ENCODE results near the gene MGRN1.

The MGRN1 gene

GRCh38 chr16:4647644-4647980, 23.0 kb downstream of the MGRN1 start:
- TF ChIP-seq GATA3 (IDR thresholded peaks at IDR 0.05; ENCODE audit: low read depth, low read length) (no peak), GATA2 (IDR thresholded peaks at IDR 0.05; ENCODE audit: low read depth, low read length) (no peak)

- TF ChIP-seq GATA3 (IDR thresholded peaks at IDR 0.05; ENCODE audit: low read depth, low read length), result no peak
- no peak for TF ChIP-seq GATA2 (IDR thresholded peaks at IDR 0.05; ENCODE audit: low read depth, low read length)
Observed at GRCh38 chr16:4648917-4649316, 24.3 kb downstream of the MGRN1 start.

GRCh38 chr16:4649744-4650442, 25.3 kb downstream of the MGRN1 start:
- TF ChIP-seq GATA2 (IDR thresholded peaks at IDR 0.05; ENCODE audit: low read depth, low read length), result no peak
- TF ChIP-seq GATA3 (IDR thresholded peaks at IDR 0.05; ENCODE audit: low read depth, low read length), result no peak

- no peak for TF ChIP-seq GATA2 (IDR thresholded peaks at IDR 0.05; ENCODE audit: low read depth, low read length)
- no peak for TF ChIP-seq GATA3 (IDR thresholded peaks at IDR 0.05; ENCODE audit: low read depth, low read length)
Observed at GRCh38 chr16:4651827-4652226, 27.2 kb downstream of the MGRN1 start.

- no peak for TF ChIP-seq GATA3 (IDR thresholded peaks at IDR 0.05; ENCODE audit: low read depth, low read length)
- TF ChIP-seq GATA2 (IDR thresholded peaks at IDR 0.05; ENCODE audit: low read depth, low read length), result no peak
Observed at GRCh38 chr16:4652561-4652960, 27.9 kb downstream of the MGRN1 start.

GRCh38 chr16:4654011-4654963, 29.7 kb downstream of the MGRN1 start:
- TF ChIP-seq GATA3 (IDR thresholded peaks at IDR 0.05; ENCODE audit: low read depth, low read length) (no peak), GATA2 (IDR thresholded peaks at IDR 0.05; ENCODE audit: low read depth, low read length) (no peak)

DNA sequence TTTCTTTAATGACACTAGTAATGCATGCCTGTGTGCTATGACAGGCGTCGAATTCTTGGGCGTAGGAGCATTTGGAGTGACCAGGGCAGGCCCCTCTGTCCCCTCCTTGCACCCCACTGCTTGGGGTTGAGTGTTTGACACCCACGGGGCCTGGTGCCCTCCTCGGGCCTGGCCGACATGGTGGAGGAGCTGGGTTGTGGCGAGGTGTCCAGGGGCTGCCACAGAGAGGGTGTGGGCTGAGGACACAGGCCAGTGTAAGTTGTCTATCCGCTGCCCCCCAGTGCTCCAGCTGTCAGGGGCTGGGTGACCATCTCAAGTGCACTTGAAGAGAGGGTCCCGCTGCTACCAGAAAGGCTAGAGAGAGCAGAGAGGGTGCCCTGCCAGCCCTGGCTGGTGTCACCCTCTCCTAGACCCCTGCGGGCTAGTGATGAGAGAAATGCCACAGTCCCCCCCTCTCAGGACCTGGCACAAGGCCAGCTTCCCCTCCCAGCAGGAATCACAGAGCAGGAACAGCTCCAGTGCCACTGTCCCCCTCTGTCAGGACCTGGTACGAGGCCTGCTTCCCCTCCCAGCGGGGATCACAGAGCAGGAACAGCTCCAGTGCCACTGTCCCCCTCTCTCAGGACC, 30.5 kb downstream of the MGRN1 start:
- TF ChIP-seq GATA2 (IDR thresholded peaks at IDR 0.05; ENCODE audit: low read depth, low read length) (no peak), GATA3 (IDR thresholded peaks at IDR 0.05; ENCODE audit: low read depth, low read length) (no peak)

- TF ChIP-seq GATA2 (IDR thresholded peaks at IDR 0.05; ENCODE audit: low read depth, low read length), result no peak
- no peak for TF ChIP-seq GATA3 (IDR thresholded peaks at IDR 0.05; ENCODE audit: low read depth, low read length)
Observed at GRCh38 chr16:4655801-4656200, 31.2 kb downstream of the MGRN1 start.

- no peak for TF ChIP-seq GATA2 (IDR thresholded peaks at IDR 0.05; ENCODE audit: low read depth, low read length)
Observed at GRCh38 chr16:4656221-4656620, 31.6 kb downstream of the MGRN1 start.

- TF ChIP-seq GATA3 (IDR thresholded peaks at IDR 0.05; ENCODE audit: low read depth, low read length), result no peak
Observed at GRCh38 chr16:4656695-4657686, 32.4 kb downstream of the MGRN1 start.

GRCh38 chr16:4659363-4660353, 35.0 kb downstream of the MGRN1 start:
- TF ChIP-seq GATA3 (IDR thresholded peaks at IDR 0.05; ENCODE audit: low read depth, low read length) (no peak), GATA2 (IDR thresholded peaks at IDR 0.05; ENCODE audit: low read depth, low read length) (no peak)

DNA sequence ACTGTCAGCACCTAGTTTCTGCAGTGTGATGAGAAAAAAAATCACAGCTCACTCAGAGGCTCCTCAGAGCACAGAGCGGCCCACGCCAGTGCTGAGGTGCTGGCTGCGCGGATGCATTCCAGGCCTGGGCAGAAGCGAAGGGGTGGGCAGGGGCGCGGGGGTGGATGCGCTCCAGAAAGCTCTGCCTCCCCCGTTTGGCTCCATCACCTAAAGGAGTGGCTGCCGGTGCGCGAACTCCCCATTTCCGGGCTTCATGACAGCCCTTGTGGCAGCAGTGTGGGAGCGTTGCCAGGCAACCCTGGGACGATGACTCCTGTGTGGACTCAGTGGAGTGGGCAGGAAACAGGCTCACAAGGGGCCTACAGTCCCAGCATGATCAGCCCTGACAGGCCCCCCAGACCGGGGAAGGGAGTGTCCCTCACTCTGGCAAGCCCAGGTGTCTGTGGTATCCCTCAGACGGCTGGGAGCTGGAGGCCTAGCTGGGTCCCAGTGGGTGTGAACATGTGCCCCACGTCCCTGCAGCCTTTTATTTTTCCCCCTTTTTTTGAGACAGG, 35.9 kb downstream of the MGRN1 start:
- TF ChIP-seq GATA3 (IDR thresholded peaks at IDR 0.05; ENCODE audit: low read depth, low read length) (no peak), GATA2 (IDR thresholded peaks at IDR 0.05; ENCODE audit: low read depth, low read length) (no peak)
